IMR-90 (cell line): Measurements from ENCODE around the gene NKIRAS1. TPM values are rescaled to one million over a fixed set of nuclear protein-coding genes. Genes with fewer than 3 reads are reported as not detected.
"Not testable (repeated sequence)": the region's sequence is repeated elsewhere in the genome, so short reads cannot be mapped to it uniquely, and the experiment has no call there.

Experiments used
- ATAC-seq: fragments of 200-7000 bp; cut with Tn5 transposase; 2 replicates; pipeline ENCODE4 v1.9.1; 2020; ENCODE audit warnings: low read depth, mild to moderate bottlenecking, moderate library complexity
- BruUV-seq: library from RNA; stranded (reverse); fragments of 400-500 nt; replicated peaks from 2 replicates; lab custom pipeline; 2021; lab: Mats Ljungman, UMichigan
- CTCF ChIA-PET: fragments of 300-600 bp; formaldehyde crosslinking; extraction: SDS; loops from one replicate; lab custom pipeline; 2021; ENCODE audit warnings: antibody characterized with exemption; lab: Yijun Ruan, JAX
- POLR2A ChIA-PET: fragments of 300-600 bp; sonication (Branson Sonifier 250); formaldehyde crosslinking; loops from one replicate; lab custom pipeline; 2022; ENCODE audit warnings: antibody characterized with exemption; ENCODE audit not compliant: unreplicated experiment; lab: Charles Lee
- DNase-seq: peaks from one replicate; pipeline ENCODE4 v3.0.0; 2013
- H2AFZ ChIP-seq: replicated peaks from 2 replicates; pipeline ENCODE3; 2013; ENCODE audit warnings: low read length, mild to moderate bottlenecking; ENCODE audit not compliant: poor library complexity
- H2AK5ac ChIP-seq: 2 replicates; pipeline ENCODE4 v1.6.1; 2013; ENCODE audit warnings: low read depth, low read length, inconsistent platforms
- H2AK9ac ChIP-seq: replicated peaks from 2 replicates; pipeline ENCODE3; 2013; ENCODE audit warnings: mild to moderate bottlenecking, low read depth, low read length, moderate library complexity; ENCODE audit not compliant: poor library complexity
- H2BK120ac ChIP-seq: 2 replicates; pipeline ENCODE4 v1.6.1; 2013; ENCODE audit warnings: low read depth, low read length, inconsistent platforms
- H2BK15ac ChIP-seq: 3 replicates; pipeline ENCODE4 v1.6.1; 2013; ENCODE audit warnings: low read depth, low read length, inconsistent platforms
- H2BK20ac ChIP-seq: 2 replicates; pipeline ENCODE4 v1.6.1; 2013; ENCODE audit warnings: low read depth, mild to moderate bottlenecking, inconsistent platforms, low read length, moderate library complexity
- H2BK5ac ChIP-seq: 2 replicates; pipeline ENCODE4 v1.6.1; 2013; ENCODE audit warnings: mild to moderate bottlenecking, low read depth, low read length, inconsistent platforms; ENCODE audit not compliant: poor library complexity, severe bottlenecking
- H3K14ac ChIP-seq: replicated peaks from 2 replicates; pipeline ENCODE4 v1.6.1; 2013; ENCODE audit warnings: low read depth, low read length, inconsistent platforms
- H3K18ac ChIP-seq: 2 replicates; pipeline ENCODE4 v1.6.1; 2013; ENCODE audit warnings: low read depth, low read length, control low read depth
- H3K23ac ChIP-seq: 2 replicates; pipeline ENCODE4 v1.6.1; 2013; ENCODE audit warnings: low read depth, low read length, inconsistent platforms
- H3K27ac ChIP-seq: 2 replicates; pipeline ENCODE4 v1.5.1; 2013; ENCODE audit warnings: mild to moderate bottlenecking, control low read depth, low read length; ENCODE audit not compliant: insufficient read depth
- H3K27me3 ChIP-seq: 2 replicates; pipeline ENCODE4 v1.6.1; 2013; ENCODE audit warnings: low read length; ENCODE audit not compliant: control insufficient read depth, insufficient read depth
- H3K36me3 ChIP-seq: 2 replicates; pipeline ENCODE4 v1.6.1; 2013; ENCODE audit warnings: low read length, mixed read lengths; ENCODE audit not compliant: control insufficient read depth, insufficient read depth
- H3K4ac ChIP-seq: 2 replicates; pipeline ENCODE4 v1.6.1; 2013; ENCODE audit warnings: low read depth, low read length, inconsistent platforms
- H3K4me1 ChIP-seq: 2 replicates; pipeline ENCODE4 v1.6.1; 2013; ENCODE audit warnings: low read length, mixed read lengths; ENCODE audit not compliant: control insufficient read depth, insufficient read depth
- H3K4me2 ChIP-seq: 2 replicates; pipeline ENCODE4 v1.6.1; 2013; ENCODE audit warnings: low read depth, mild to moderate bottlenecking, control low read depth, low read length, moderate library complexity
- H3K4me3 ChIP-seq: 2 replicates; pipeline ENCODE4 v1.5.1; 2013; ENCODE audit warnings: low read depth, mild to moderate bottlenecking, control low read depth, low read length, moderate library complexity; ENCODE audit not compliant: insufficient read depth
- H3K56ac ChIP-seq: 2 replicates; pipeline ENCODE4 v1.6.1; 2013; ENCODE audit warnings: low read length, inconsistent platforms; ENCODE audit not compliant: insufficient read depth; ENCODE audit errors: extremely low read depth
- H3K79me1 ChIP-seq, 2 experiments: 2 replicates each; pipeline ENCODE4 v1.6.1; 2013; ENCODE audit warnings: low read length in 2 of 2, inconsistent platforms in 1 of 2, low read depth in 1 of 2
- H3K9ac ChIP-seq: 2 replicates; pipeline ENCODE4 v1.6.1; 2013; ENCODE audit warnings: low read depth, low read length, control low read depth
- H3K9me1 ChIP-seq: 2 replicates; pipeline ENCODE4 v1.6.1; 2013; ENCODE audit warnings: low read length, inconsistent platforms; ENCODE audit not compliant: insufficient read depth
- H3K9me3 ChIP-seq: 2 replicates; pipeline ENCODE4 v1.6.1; 2013; ENCODE audit warnings: low read length; ENCODE audit not compliant: control insufficient read depth, insufficient read depth
- H4K20me1 ChIP-seq: 2 replicates; pipeline ENCODE4 v1.6.1; 2013; ENCODE audit warnings: low read length, inconsistent platforms; ENCODE audit not compliant: insufficient read depth
- H4K5ac ChIP-seq: 2 replicates; pipeline ENCODE4 v1.6.1; 2013; ENCODE audit warnings: mild to moderate bottlenecking, low read depth, low read length, control low read depth
- H4K8ac ChIP-seq, 2 experiments: 2 replicates each; pipeline ENCODE4 v1.6.1; 2013; ENCODE audit warnings: low read depth in 2 of 2, low read length in 2 of 2, control low read depth in 1 of 2, inconsistent platforms in 1 of 2
- H4K91ac ChIP-seq: 2 replicates; pipeline ENCODE4 v1.6.1; 2013; ENCODE audit warnings: low read depth, low read length, inconsistent platforms; ENCODE audit not compliant: insufficient read depth
- WGBS, 2 experiments: methylation state at CpG; one replicate each; pipeline versions ENCODE4 v1.1.5 to v1.1.7; 2013; ENCODE audit warnings: missing lambda C conversion rate in 2 of 2; ENCODE audit not compliant: insufficient read length in 1 of 2; ENCODE audit errors: extremely low coverage in 2 of 2; 5-methylcytosine and 5-hydroxymethylcytosine counted together
- dilution Hi-C: fragments of 300-500 bp; cut with HindIII; formaldehyde crosslinking; loops from one replicate; pipeline ENCODE4 v1.14.3; 2018; ENCODE audit warnings: low sequenced_read_pairs; ENCODE audit not compliant: unreplicated experiment
- in situ Hi-C: fragments of 300-500 bp; cut with MboI; formaldehyde crosslinking; loops from 3 replicates; pipeline ENCODE4 v1.14.3; 2019; ENCODE audit warnings: low sequenced_read_pairs, inconsistent platforms, mixed read lengths
- intact Hi-C: fragments of 100-400 bp; cut with micrococcal nuclease; formaldehyde crosslinking; loops from 2 replicates; pipeline ENCODE4 v1.10.0; 2022
- polyA plus RNA-seq, 3 experiments: library from polyadenylated mRNA; depleted of rRNA; stranded (reverse); fragments of >200 nt; gene quantifications; 2 replicates each; pipeline ENCODE4 v1.2.3, GENCODE V29; 2012; ENCODE audit warnings: low replicate concordance in 1 of 3
- total RNA-seq: library from RNA; depleted of rRNA; stranded (reverse); fragments of >200 nt; gene quantifications from 2 replicates; pipeline ENCODE4 v1.2.3, GENCODE V29; 2012

The NKIRAS1 gene
- total and polyA plus RNA-seq, 2 of the 4 experiments (the other 2 are of a cell fraction): 6.1 to 6.8 TPM

DNA sequence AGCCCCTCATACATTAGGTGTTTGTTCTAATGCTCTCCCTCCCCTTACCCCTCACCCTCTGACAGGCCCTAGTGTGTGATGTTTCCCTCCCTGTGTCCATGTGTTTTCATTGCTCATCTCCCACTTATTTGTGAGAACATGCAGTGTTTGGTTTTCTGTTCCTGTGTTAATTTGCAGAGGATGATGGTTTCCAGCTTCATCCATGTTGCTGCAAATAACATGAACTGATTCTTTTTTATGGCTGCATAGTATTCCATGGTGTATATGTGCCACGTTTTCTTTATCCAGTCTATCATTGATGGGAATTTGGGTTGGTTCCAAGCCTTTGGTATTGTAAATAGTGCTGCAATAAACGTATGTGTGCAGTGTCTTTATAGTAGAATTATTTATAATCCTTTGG is 67.3 kb downstream of the NKIRAS1 start:
- not testable (repeated sequence) for H3K56ac ChIP-seq

More for the DNA sequence above, 67.3 kb downstream of the NKIRAS1 start:
- H3K4me2 ChIP-seq, DNase-seq, H3K9me3 ChIP-seq, H3K18ac ChIP-seq, H3K27ac ChIP-seq, H3K9me1 ChIP-seq, H3K4ac ChIP-seq, H2BK20ac ChIP-seq, H2BK15ac ChIP-seq, dilution Hi-C loops, H4K5ac ChIP-seq, CTCF ChIA-PET, H2BK120ac ChIP-seq, H2AK5ac ChIP-seq, H3K4me3 ChIP-seq, H3K14ac ChIP-seq, POLR2A ChIA-PET, H3K9ac ChIP-seq, H3K27me3 ChIP-seq, H2AFZ ChIP-seq, intact Hi-C loops, H3K23ac ChIP-seq, H2BK5ac ChIP-seq, BruUV-seq, H3K36me3 ChIP-seq, H4K8ac ChIP-seq, ATAC-seq, H3K4me1 ChIP-seq, H4K91ac ChIP-seq, in situ Hi-C loops, H2AK9ac ChIP-seq: not testable (repeated sequence)
- H4K20me1 ChIP-seq: peaks cover 30% of the 10 kb centered on the region
- 100% methylated on average over 1 of the region's 2 CpGs; no CpG with 5 or more reads in 1 of the 2 experiments for whole genome bisulfite sequencing, 2 experiments
- peaks cover 26 to 60% of the 10 kb centered on the region in 2 experiments for H3K79me1 ChIP-seq
